Fibroblast of lung (primary cell): ENCODE measurements around the gene ATG5. TPM values are rescaled to one million over a fixed set of nuclear protein-coding genes. Genes with fewer than 3 reads are reported as not detected.

Source experiments
- DNase-seq, 2 donors: peaks; one replicate each; pipeline versions ENCODE4 v3.0.0 to v3.0.0-alpha.2; 2010; ENCODE audit warnings: low read depth in 2 of 2
- H2AFZ ChIP-seq: 2 replicates; pipeline ENCODE4 v1.5.1; 2012; ENCODE audit warnings: low read length, control low read depth, inconsistent platforms
- H3K27ac ChIP-seq: 2 replicates; pipeline ENCODE4 v1.5.1; 2011; ENCODE audit warnings: low read length, control low read depth; ENCODE audit not compliant: insufficient read depth
- H3K27me3 ChIP-seq: 2 replicates; pipeline ENCODE4 v1.5.1; 2011; ENCODE audit warnings: mild to moderate bottlenecking, low read length; ENCODE audit not compliant: control insufficient read depth, insufficient read depth
- H3K36me3 ChIP-seq: 2 replicates; pipeline ENCODE4 v1.5.1; 2011; ENCODE audit warnings: low read length; ENCODE audit not compliant: control insufficient read depth, insufficient read depth
- H3K4me1 ChIP-seq: 2 replicates; pipeline ENCODE4 v1.5.1; 2011; ENCODE audit warnings: low read length; ENCODE audit not compliant: control insufficient read depth, insufficient read depth; ENCODE audit errors: extremely low read depth
- H3K4me2 ChIP-seq: 2 replicates; pipeline ENCODE4 v1.5.1; 2011; ENCODE audit warnings: low read length, control low read depth; ENCODE audit not compliant: insufficient read depth; ENCODE audit errors: extremely low read depth
- H3K4me3 ChIP-seq, 4 experiments: fragments of 200-600 bp in 1 of 4; sonication (generic) in 1 of 4; replicated peaks in 1 of 4; 2 replicates each; pipeline ENCODE4 v1.5.1; 2011 to 2016; ENCODE audit warnings: low read length in 4 of 4, low read depth in 3 of 4, mild to moderate bottlenecking in 3 of 4, control low read depth in 2 of 4, inconsistent platforms in 1 of 4, mixed read lengths in 1 of 4; ENCODE audit not compliant: insufficient read depth in 1 of 4; ENCODE audit errors: control extremely low read depth in 1 of 4
- H3K79me2 ChIP-seq: 2 replicates; pipeline ENCODE4 v1.5.1; 2012; ENCODE audit warnings: mild to moderate bottlenecking, low read length, inconsistent platforms; ENCODE audit not compliant: control insufficient read depth, insufficient read depth
- H3K9ac ChIP-seq: 2 replicates; pipeline ENCODE4 v1.5.1; 2011; ENCODE audit warnings: mild to moderate bottlenecking, low read length, control low read depth; ENCODE audit not compliant: insufficient read depth
- H3K9me3 ChIP-seq: 2 replicates; pipeline ENCODE4 v1.5.1; 2012; ENCODE audit warnings: low read depth, low read length; ENCODE audit not compliant: control insufficient read depth, insufficient read depth
- H4K20me1 ChIP-seq: 2 replicates; pipeline ENCODE4 v1.5.1; 2011; ENCODE audit warnings: low read length; ENCODE audit not compliant: control insufficient read depth, insufficient read depth; ENCODE audit errors: extremely low read depth
- EZH2 ChIP-seq: IDR thresholded peaks from 2 replicates; pipeline ENCODE4 v1.5.1; 2012; ENCODE audit warnings: low read length, control low read depth, mild to moderate bottlenecking; ENCODE audit errors: missing control alignments
- polyA plus RNA-seq, 2 donors: library from polyadenylated mRNA; depleted of rRNA in 1 of 2; stranded (reverse) in 1 of 2; unstranded in 1 of 2; fragments of >200 nt; gene quantifications; 2 replicates each; pipeline ENCODE4 v1.2.1, GENCODE V29; 2011 to 2012; ENCODE audit warnings: missing spikeins in 1 of 2
- total RNA-seq: library from RNA; depleted of rRNA; stranded (reverse); fragments of >200 nt; gene quantifications from 2 replicates; pipeline ENCODE4 v1.2.1, GENCODE V29; 2014
- TF ChIP-seq, protein P1 (sequence below), 2 donors: IDR thresholded peaks in 1 of 2; conservative IDR thresholded peaks in 1 of 2; 1 replicate in 1 of 2; 2 replicates in 1 of 2; pipeline ENCODE4 v1.5.1; 2011 to 2012; ENCODE audit warnings: low read length in 2 of 2, control low read depth in 1 of 2, inconsistent platforms in 1 of 2, low read depth in 1 of 2, mild to moderate bottlenecking in 1 of 2

The ATG5 gene
- total and polyA plus RNA-seq, 2 donors (not counting 1 experiment from before 2014, with no cell fraction given), result 38.6 to 64.7 TPM

DNA sequence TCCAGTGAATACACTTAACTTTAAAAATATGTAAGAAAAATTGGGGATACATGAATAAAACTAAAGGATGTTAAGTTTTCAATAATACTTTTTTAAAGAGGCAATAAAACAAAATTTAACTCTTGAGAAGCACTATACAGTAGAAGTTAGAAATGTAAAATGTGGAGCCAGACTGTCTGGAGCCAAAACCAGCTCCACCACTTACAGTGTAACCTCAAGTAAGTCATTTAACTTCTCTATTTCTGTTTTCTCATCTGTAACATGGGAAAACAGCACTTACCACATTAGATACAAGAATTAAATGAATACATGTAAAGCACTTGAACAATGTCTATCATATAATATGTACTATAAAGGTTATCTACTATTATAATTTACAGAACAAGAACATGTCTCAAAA is 6.7 kb downstream of the ATG5 start:
- H3K9ac ChIP-seq, result no peak overlapping the region
- H3K4me3 ChIP-seq, result no peak overlapping the region
- H3K27ac ChIP-seq, result no peak overlapping the region
- peaks cover 2% of the 10 kb centered on the region for H4K20me1 ChIP-seq
- H3K36me3 ChIP-seq, result no peaks in the 10 kb centered on the region
- no peak for DNase-seq
- TF ChIP-seq, protein P1, sequence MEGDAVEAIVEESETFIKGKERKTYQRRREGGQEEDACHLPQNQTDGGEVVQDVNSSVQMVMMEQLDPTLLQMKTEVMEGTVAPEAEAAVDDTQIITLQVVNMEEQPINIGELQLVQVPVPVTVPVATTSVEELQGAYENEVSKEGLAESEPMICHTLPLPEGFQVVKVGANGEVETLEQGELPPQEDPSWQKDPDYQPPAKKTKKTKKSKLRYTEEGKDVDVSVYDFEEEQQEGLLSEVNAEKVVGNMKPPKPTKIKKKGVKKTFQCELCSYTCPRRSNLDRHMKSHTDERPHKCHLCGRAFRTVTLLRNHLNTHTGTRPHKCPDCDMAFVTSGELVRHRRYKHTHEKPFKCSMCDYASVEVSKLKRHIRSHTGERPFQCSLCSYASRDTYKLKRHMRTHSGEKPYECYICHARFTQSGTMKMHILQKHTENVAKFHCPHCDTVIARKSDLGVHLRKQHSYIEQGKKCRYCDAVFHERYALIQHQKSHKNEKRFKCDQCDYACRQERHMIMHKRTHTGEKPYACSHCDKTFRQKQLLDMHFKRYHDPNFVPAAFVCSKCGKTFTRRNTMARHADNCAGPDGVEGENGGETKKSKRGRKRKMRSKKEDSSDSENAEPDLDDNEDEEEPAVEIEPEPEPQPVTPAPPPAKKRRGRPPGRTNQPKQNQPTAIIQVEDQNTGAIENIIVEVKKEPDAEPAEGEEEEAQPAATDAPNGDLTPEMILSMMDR (conservative IDR thresholded peaks at IDR 0.05 in 1 of 2, IDR thresholded peaks at IDR 0.05 in 1 of 2; ENCODE audit: low read depth in 1 of 2, low read length in 2 of 2), result no peak
- TF ChIP-seq EZH2, result no peak
- H2AFZ ChIP-seq, result no peak overlapping the region
- H3K9me3 ChIP-seq, result no peaks in the 10 kb centered on the region
- peaks cover under 1% of the 10 kb centered on the region for H3K4me1 ChIP-seq
- H3K79me2 ChIP-seq, result peaks cover 60% of the 10 kb centered on the region
- H3K27me3 ChIP-seq, result no peaks in the 10 kb centered on the region
- no peak overlapping the region for H3K4me2 ChIP-seq

DNA sequence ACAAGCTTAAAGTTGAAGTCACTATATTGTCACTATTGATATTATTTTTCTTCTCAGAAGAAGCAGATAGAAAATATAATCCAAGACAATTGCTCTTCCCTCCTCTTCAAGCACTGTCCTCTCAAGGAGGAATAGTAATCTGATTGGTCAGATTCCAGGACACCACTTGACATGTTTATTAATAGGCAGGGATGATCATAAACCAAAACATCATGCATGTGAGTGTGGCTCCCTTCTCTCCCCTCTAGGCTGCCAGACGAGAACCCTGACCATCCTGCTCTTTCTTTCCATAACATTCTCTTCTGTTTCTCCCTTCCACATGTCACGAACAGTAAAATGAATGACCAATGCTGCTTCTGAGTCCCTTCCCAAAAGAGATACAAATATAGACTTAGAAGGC is 7.5 kb downstream of the ATG5 start:
- no peak overlapping the region for H3K4me3 ChIP-seq
- no peak for TF ChIP-seq EZH2
- TF ChIP-seq, protein P1 (conservative IDR thresholded peaks at IDR 0.05 in 1 of 2, IDR thresholded peaks at IDR 0.05 in 1 of 2; ENCODE audit: low read depth in 1 of 2, low read length in 2 of 2), result no peak
- no peaks in the 10 kb centered on the region for H3K4me1 ChIP-seq
- H3K9ac ChIP-seq, result no peak overlapping the region
- H3K4me2 ChIP-seq, result no peak overlapping the region
- no peak overlapping the region for H3K27ac ChIP-seq
- peaks cover 2% of the 10 kb centered on the region for H4K20me1 ChIP-seq
- no peaks in the 10 kb centered on the region for H3K9me3 ChIP-seq
- peaks cover 54% of the 10 kb centered on the region for H3K79me2 ChIP-seq
- H3K27me3 ChIP-seq, result no peaks in the 10 kb centered on the region
- H2AFZ ChIP-seq, result no peak overlapping the region
- DNase-seq, result no peak
- H3K36me3 ChIP-seq, result no peaks in the 10 kb centered on the region

DNA sequence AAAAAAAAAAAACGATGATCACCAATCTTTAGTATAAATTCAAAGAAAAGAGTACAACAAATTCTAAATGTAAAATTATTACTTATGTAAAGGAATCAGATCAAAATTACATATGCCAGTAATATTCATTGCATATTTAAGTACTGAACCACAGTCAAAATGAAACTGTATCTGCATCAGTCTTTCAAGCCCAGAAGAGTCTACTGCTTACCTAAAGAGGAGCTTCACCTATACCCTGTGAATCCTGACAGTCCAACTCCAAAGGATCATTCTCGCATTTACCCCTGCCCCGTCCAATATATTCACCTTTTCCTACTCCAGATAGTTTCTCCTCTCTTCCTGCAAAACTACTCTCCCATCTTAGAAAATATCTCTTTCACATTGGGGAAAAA is 9.2 kb downstream of the ATG5 start:
- Histone ChIP-seq H2AFZ (no peak overlapping the region), H3K4me2 (no peak overlapping the region), H3K27me3 (no peaks in the 10 kb centered on the region), H3K9me3 (no peaks in the 10 kb centered on the region), H3K36me3 (peaks cover under 1% of the 10 kb centered on the region), H3K27ac (no peak overlapping the region), H3K4me1 (no peaks in the 10 kb centered on the region), H3K9ac (no peak overlapping the region), H3K4me3 (no peak overlapping the region), H4K20me1 (peaks cover 2% of the 10 kb centered on the region), H3K79me2 (peaks cover 40% of the 10 kb centered on the region)
- no peak for DNase-seq
- TF ChIP-seq EZH2, result no peak
